Transverse colon (tissue), 4 donors: ENCODE measurements around the gene CTDP1. TPM values are rescaled to one million over a fixed set of nuclear protein-coding genes. Genes with fewer than 3 reads are reported as not detected.

ENCODE experiments used
- DNase-seq: peaks from one replicate; pipeline ENCODE4 v3.0.0-alpha.2; 2019
- H3K27ac ChIP-seq, 4 donors: fragments of 200-600 bp; sonication (generic); 2 replicates each; pipeline ENCODE4 v1.5.1; 2016 to 2018; ENCODE audit warnings: inconsistent platforms in 4 of 4
- H3K27me3 ChIP-seq: fragments of 200-600 bp; sonication (generic); 2 replicates; pipeline ENCODE4 v1.5.1; 2017; ENCODE audit warnings: inconsistent platforms
- H3K36me3 ChIP-seq, 4 donors: fragments of 200-600 bp; sonication (generic); 2 replicates each; pipeline ENCODE4 v1.5.1; 2017 to 2019; ENCODE audit warnings: inconsistent platforms in 4 of 4
- H3K4me1 ChIP-seq, 4 donors: fragments of 200-600 bp; sonication (generic); 2 replicates each; pipeline ENCODE4 v1.5.1; 2017 to 2020; ENCODE audit warnings: inconsistent platforms in 4 of 4
- H3K4me3 ChIP-seq, 4 donors: fragments of 200-600 bp; sonication (generic); 1 replicate in 1 of 4; 2 replicates in 3 of 4; pipeline versions ENCODE4 v1.5.1 to v1.6.1; 2017 to 2019; ENCODE audit warnings: inconsistent platforms in 4 of 4
- H3K9me3 ChIP-seq, 2 donors: fragments of 200-600 bp; sonication (generic); 2 replicates each; pipeline ENCODE4 v1.5.1; 2017 to 2019; ENCODE audit warnings: inconsistent platforms in 2 of 2
- EP300 ChIP-seq: sonication (generic); formaldehyde crosslinking; IDR thresholded peaks from one replicate; pipeline ENCODE4 v1.6.1; 2017; ENCODE audit warnings: antibody characterized with exemption, low read depth
- POLR2A ChIP-seq: fragments of 450-650 bp; IDR thresholded peaks from one replicate; pipeline ENCODE4 v1.6.1; 2016; ENCODE audit warnings: antibody characterized with exemption, mild to moderate bottlenecking, moderate library complexity
- POLR2AphosphoS5 ChIP-seq, 3 donors: sonication (generic); formaldehyde crosslinking; IDR thresholded peaks; one replicate each; pipeline ENCODE4 v1.6.1; 2016; ENCODE audit warnings: antibody characterized with exemption in 3 of 3
- WGBS, 2 donors: methylation state at CpG; one replicate each; pipeline ENCODE4 v1.1.5; 2018; ENCODE audit warnings: low coverage in 1 of 2; 5-methylcytosine and 5-hydroxymethylcytosine counted together
- in situ Hi-C, 4 donors: fragments of 200-750 bp; cut with MboI; loops; one replicate each; pipeline versions ENCODE4 v1.15.0 to v1.15.1; 2017; ENCODE audit warnings: low sequenced_read_pairs in 3 of 4, low pct_ligation_motif_present in 1 of 4, low pct_unique_long_range_greater_than_20kb in 1 of 4
- intact Hi-C: fragments of 100-400 bp; cut with DNase I; formaldehyde crosslinking; loops from one replicate; pipeline ENCODE4 v1.15.1; 2023; ENCODE audit warnings: low total_unique reads
- total RNA-seq, 4 donors: library from RNA; depleted of rRNA; stranded (reverse); fragments of >200 nt; gene quantifications; one replicate each; pipeline ENCODE4 v1.1.0, GENCODE V29; 2016
- TF ChIP-seq, protein P1 (sequence below), 5 experiments: fragments of 200-600 bp in 3 of 5; fragments of 450-650 bp in 2 of 5; sonication (generic) in 3 of 5; IDR thresholded peaks; 1 replicate in 2 of 5; 2 replicates in 3 of 5; pipeline ENCODE4 v1.5.1; 2016 to 2017; ENCODE audit warnings: antibody characterized with exemption in 5 of 5, inconsistent platforms in 3 of 5, mild to moderate bottlenecking in 2 of 5, moderate library complexity in 1 of 5

Gene CTDP1
- total RNA-seq, 4 donors from 2014 or later = 30.6 to 120 (median 49.3) TPM

DNA sequence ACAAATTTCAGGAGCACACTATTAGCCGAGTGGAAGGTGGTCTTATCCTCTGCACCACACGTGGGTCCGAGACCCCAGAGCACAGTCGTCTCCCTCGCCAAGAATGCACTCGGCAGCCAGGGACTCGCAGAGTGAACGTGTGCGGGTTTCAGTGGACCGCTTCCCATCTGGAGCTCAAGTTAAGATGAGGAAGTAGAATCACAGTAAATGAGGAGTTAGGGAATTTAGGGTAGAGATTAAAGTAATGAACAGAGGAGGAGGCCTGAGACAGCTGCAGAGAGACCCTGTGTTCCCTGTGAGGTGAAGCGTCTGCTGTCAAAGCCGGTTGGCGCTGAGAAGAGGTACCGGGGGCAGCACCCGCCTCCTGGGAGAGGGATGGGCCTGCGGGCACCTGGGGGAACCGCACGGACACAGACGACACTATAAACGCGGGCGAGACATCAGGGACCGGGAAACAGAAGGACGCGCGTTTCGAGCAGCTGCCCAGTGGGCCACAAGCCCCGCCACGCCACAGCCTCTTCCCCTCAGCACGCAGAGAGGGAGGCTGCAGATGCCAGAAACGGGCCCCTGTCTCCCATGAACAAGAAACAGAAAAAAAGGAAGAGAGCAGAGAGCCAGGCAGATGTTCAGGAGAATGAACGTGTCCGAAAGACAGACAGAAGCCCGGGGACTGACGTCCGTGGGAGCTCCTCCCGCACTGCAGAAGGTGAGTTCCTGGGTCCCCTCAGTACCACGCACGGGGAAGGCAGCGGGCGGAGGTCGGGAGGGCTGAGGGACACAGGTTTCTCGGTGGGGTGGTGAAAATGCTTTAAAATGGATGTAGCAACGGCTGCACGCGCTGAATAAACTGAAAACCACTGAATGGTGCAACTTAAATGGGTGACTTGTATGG, 112.7 kb downstream of the CTDP1 start:
- TF ChIP-seq, protein P1, sequence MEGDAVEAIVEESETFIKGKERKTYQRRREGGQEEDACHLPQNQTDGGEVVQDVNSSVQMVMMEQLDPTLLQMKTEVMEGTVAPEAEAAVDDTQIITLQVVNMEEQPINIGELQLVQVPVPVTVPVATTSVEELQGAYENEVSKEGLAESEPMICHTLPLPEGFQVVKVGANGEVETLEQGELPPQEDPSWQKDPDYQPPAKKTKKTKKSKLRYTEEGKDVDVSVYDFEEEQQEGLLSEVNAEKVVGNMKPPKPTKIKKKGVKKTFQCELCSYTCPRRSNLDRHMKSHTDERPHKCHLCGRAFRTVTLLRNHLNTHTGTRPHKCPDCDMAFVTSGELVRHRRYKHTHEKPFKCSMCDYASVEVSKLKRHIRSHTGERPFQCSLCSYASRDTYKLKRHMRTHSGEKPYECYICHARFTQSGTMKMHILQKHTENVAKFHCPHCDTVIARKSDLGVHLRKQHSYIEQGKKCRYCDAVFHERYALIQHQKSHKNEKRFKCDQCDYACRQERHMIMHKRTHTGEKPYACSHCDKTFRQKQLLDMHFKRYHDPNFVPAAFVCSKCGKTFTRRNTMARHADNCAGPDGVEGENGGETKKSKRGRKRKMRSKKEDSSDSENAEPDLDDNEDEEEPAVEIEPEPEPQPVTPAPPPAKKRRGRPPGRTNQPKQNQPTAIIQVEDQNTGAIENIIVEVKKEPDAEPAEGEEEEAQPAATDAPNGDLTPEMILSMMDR (IDR thresholded peaks at IDR 0.05) = no peak
- TF ChIP-seq POLR2A = no peak
- no peak for TF ChIP-seq POLR2AphosphoS5 (IDR thresholded peaks at IDR 0.05)
- TF ChIP-seq EP300 = no peak
- DNase-seq = no peak

DNA sequence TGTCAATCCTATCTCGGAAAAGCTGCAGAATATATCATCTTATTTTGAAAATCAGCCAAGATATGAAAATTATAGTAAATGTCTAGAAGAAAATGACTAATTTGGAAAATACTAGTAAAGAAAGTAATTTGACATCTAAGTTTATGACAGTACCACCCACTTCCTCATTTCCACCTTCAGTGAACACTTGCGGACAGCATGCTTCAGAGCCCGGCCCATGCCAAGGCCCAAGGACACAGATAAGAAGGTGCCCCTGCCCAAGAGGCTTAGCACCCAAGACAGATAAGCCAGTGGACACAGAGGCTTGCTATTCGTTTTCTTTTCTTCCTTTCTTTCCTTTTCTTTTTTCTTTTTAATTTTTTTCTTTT, 113.4 kb downstream of the CTDP1 start:
- Histone ChIP-seq H3K9me3 (no peaks in the 10 kb centered on the region), H3K27ac (no peak overlapping the region), H3K27me3 (peaks cover 51% of the 10 kb centered on the region), H3K36me3 (no peaks in the 10 kb centered on the region), H3K4me1 (peaks cover 0 to 10% (median 6%) of the 10 kb centered on the region in 4 donors), H3K4me3 (no peak overlapping the region)
- intact Hi-C loops = no loop called here
- in situ Hi-C loops = no loop called here
- 64 to 78% methylated on average over 1 to 4 of the region's 4 CpGs for WGBS, 2 donors
- TF ChIP-seq EP300 = no peak
- TF ChIP-seq POLR2AphosphoS5 (IDR thresholded peaks at IDR 0.05) = no peak
- TF ChIP-seq POLR2A = no peak
- DNase-seq = no peak

More for the DNA sequence above, 112.7 kb downstream of the CTDP1 start:
- no peak overlapping the region for H3K27ac ChIP-seq
- intact Hi-C loops (no loop called here), in situ Hi-C loops (no loop called here)
- H3K27me3 ChIP-seq = peaks cover 51% of the 10 kb centered on the region
- 74 to 79% methylated on average over 19 to 46 of the region's 46 CpGs for WGBS, 2 donors
- H3K9me3 ChIP-seq = no peaks in the 10 kb centered on the region
- H3K4me3 ChIP-seq = no peak overlapping the region
- no peaks in the 10 kb centered on the region for H3K36me3 ChIP-seq
- H3K4me1 ChIP-seq = peaks cover 0 to 7% (median 2%) of the 10 kb centered on the region in 4 donors

DNA sequence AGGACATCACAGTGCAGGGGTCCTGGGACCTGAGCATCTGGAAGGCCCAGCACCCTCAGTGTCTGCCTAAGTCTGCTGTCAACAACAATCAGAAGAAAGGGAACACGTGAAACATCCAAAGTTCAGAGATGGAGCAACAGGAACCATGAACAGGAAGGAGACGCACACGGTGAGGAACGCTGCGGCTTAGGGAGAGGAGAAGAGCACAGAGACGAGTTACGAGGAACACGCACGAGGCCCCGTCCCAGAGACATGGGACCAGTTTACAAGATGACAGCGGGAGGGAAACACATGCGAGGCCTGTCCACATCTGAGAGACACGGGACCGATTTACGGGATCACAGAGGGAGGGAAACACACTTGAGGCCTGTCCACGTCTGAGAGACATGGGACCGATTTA, 115.2 kb downstream of the CTDP1 start:
- Histone ChIP-seq H3K9me3 (no peaks in the 10 kb centered on the region), H3K4me1 (peaks cover 7 to 19% (median 17%) of the 10 kb centered on the region in 4 donors), H3K4me3 (no peak overlapping the region), H3K27me3 (peaks cover 53% of the 10 kb centered on the region), H3K27ac (no peak overlapping the region), H3K36me3 (no peaks in the 10 kb centered on the region)
- intact Hi-C loops = no loop called here
- TF ChIP-seq POLR2AphosphoS5 (IDR thresholded peaks at IDR 0.05) = no peak
- TF ChIP-seq, protein P1 (IDR thresholded peaks at IDR 0.05) = no peak
- no peak for DNase-seq
- in situ Hi-C loops = no loop called here
- WGBS, 2 donors = 86 to 91% methylated on average over 1 to 17 of the region's 17 CpGs

DNA sequence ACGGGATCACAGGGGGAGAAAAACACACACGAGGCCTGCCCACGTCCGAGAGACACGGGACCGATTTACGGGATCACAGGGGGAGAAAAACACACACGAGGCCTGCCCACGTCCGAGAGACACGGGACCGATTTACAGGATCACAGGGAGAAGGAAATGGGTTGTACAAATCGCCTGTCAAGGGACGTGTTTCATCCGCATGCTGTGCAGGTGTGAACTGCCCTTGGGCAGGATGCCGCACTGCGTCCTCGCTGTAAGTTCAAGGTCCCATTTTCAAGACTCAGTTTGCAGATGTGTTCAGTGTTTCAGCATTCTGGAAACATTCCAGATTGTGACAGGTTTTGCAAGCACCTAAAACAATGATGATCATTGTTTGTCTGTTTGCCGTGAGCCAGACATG, 115.8 kb downstream of the CTDP1 start:
- WGBS, 2 donors = 81 to 82% methylated on average over 16 to 19 of the region's 19 CpGs

More for the DNA sequence above, 115.8 kb downstream of the CTDP1 start:
- DNase-seq = no peak
- Histone ChIP-seq H3K4me3 (no peak overlapping the region), H3K27me3 (peaks cover 51% of the 10 kb centered on the region), H3K36me3 (no peaks in the 10 kb centered on the region), H3K4me1 (peaks cover 7 to 19% (median 17%) of the 10 kb centered on the region in 4 donors), H3K9me3 (no peaks in the 10 kb centered on the region), H3K27ac (no peak overlapping the region)
- intact Hi-C loops = no loop called here
- no peak for TF ChIP-seq POLR2A
- TF ChIP-seq EP300 = no peak
- TF ChIP-seq, protein P1 (IDR thresholded peaks at IDR 0.05) = no peak
- in situ Hi-C loops = no loop called here
